HCT116 (cell line): ENCODE measurements around the gene TMPO. TPM values are rescaled to one million over a fixed set of nuclear protein-coding genes. Genes with fewer than 3 reads are reported as not detected.

ENCODE experiments used
- ATAC-seq: fragments of 200-7000 bp; cut with Tn5 transposase; 2 replicates; pipeline ENCODE4 v1.9.1; 2020; ENCODE audit warnings: mild to moderate bottlenecking, moderate library complexity
- BruUV-seq: library from RNA; stranded (reverse); fragments of 400-500 nt; replicated peaks from 2 replicates; lab custom pipeline; 2021; lab: Mats Ljungman, UMichigan
- CTCF ChIA-PET: fragments of 300-600 bp; sonication (Branson Sonifier 250); formaldehyde crosslinking; loops from one replicate; lab custom pipeline; 2021; ENCODE audit warnings: antibody characterized with exemption; lab: Charles Lee
- POLR2A ChIA-PET: fragments of 300-600, 350-600 bp; sonication (Branson Sonifier 250); formaldehyde crosslinking; loops from one replicate; lab custom pipeline; 2021; ENCODE audit warnings: antibody characterized with exemption; lab: Charles Lee
- RAD21 ChIA-PET, 2 experiments: fragments of 300-600 bp; sonication (Branson Sonifier 250); formaldehyde crosslinking; loops; one replicate each; lab custom pipeline; 2023; ENCODE audit warnings: low total read pairs in 2 of 2; ENCODE audit not compliant: uncharacterized antibody in 2 of 2, unreplicated experiment in 2 of 2, low non-redundant PET in 1 of 2; lab: Charles Lee
- DNase-seq: peaks from one replicate; pipeline ENCODE4 v3.0.0-alpha.2; 2010; ENCODE audit warnings: low read depth, low spot score
- H2AFZ ChIP-seq: fragments of 200-600 bp; shearing (Covaris generic), sonication (generic); 2 replicates; pipeline ENCODE4 v1.6.1; 2017; ENCODE audit warnings: low read depth, mixed run types, mixed read lengths, antibody characterized with exemption, low read length; ENCODE audit not compliant: poor library complexity, severe bottlenecking
- H3K27ac ChIP-seq: 2 replicates; pipeline ENCODE4 v1.5.1; 2012; ENCODE audit warnings: low read depth, low read length
- H3K27me3 ChIP-seq: fragments of 200-600 bp; sonication (generic); 2 replicates; pipeline ENCODE4 v1.6.1; 2016; ENCODE audit warnings: mixed run types, low read length, mixed read lengths; ENCODE audit not compliant: insufficient read depth
- H3K36me3 ChIP-seq, 2 experiments: fragments of 200-500 bp in 1 of 2; fragments of 200-600 bp in 1 of 2; sonication (Bioruptor generic) in 1 of 2; sonication (generic) in 1 of 2; 2 replicates each; pipeline versions ENCODE4 v1.5.1 to v1.6.1; 2014 to 2016; ENCODE audit warnings: low read length in 2 of 2, inconsistent platforms in 1 of 2, mixed read lengths in 1 of 2, mixed run types in 1 of 2; ENCODE audit not compliant: insufficient read depth in 2 of 2, control insufficient read depth in 1 of 2
- H3K4me1 ChIP-seq, 2 experiments: fragments of 200-600 bp in 1 of 2; sonication (generic) in 1 of 2; 2 replicates each; pipeline versions ENCODE4 v1.5.1 to v1.6.1; 2012 to 2017; ENCODE audit warnings: low read length in 2 of 2, inconsistent platforms in 1 of 2, mild to moderate bottlenecking in 1 of 2, mixed read lengths in 1 of 2, mixed run types in 1 of 2, moderate library complexity in 1 of 2; ENCODE audit not compliant: insufficient read depth in 2 of 2, control insufficient read depth in 1 of 2
- H3K4me2 ChIP-seq: fragments of 200-600 bp; sonication (generic); 2 replicates; pipeline ENCODE4 v1.6.1; 2017; ENCODE audit warnings: mixed run types, low read length, mixed read lengths
- H3K4me3 ChIP-seq, 2 experiments: fragments of 200-600 bp in 1 of 2; sonication (generic) in 1 of 2; replicated peaks in 1 of 2; 2 replicates each; pipeline ENCODE4 v1.5.1; 2011 to 2016; ENCODE audit warnings: low read length in 2 of 2, control low read depth in 1 of 2, low read depth in 1 of 2, mild to moderate bottlenecking in 1 of 2, mixed read lengths in 1 of 2, mixed run types in 1 of 2
- H3K79me2 ChIP-seq: fragments of 200-600 bp; sonication (generic); 2 replicates; pipeline ENCODE4 v1.6.1; 2017; ENCODE audit warnings: mild to moderate bottlenecking, mixed run types, low read length, moderate library complexity, mixed read lengths; ENCODE audit not compliant: insufficient read depth
- H3K9ac ChIP-seq: fragments of 200-600 bp; sonication (generic); 2 replicates; pipeline ENCODE4 v1.6.1; 2016; ENCODE audit warnings: low read length, mixed read lengths
- H3K9me2 ChIP-seq: fragments of 200-600 bp; sonication (generic), shearing (Covaris generic); 2 replicates; pipeline ENCODE4 v1.6.1; 2017; ENCODE audit warnings: mixed run types, mild to moderate bottlenecking, moderate library complexity; ENCODE audit not compliant: insufficient read depth
- H3K9me3 ChIP-seq, 2 experiments: fragments of 200-500 bp in 1 of 2; fragments of 200-600 bp in 1 of 2; sonication (Bioruptor generic) in 1 of 2; sonication (generic) in 1 of 2; 2 replicates each; pipeline ENCODE4 v1.6.1; 2014 to 2017; ENCODE audit warnings: low read length in 2 of 2, mixed read lengths in 2 of 2, inconsistent platforms in 1 of 2, low read depth in 1 of 2, mild to moderate bottlenecking in 1 of 2, mixed run types in 1 of 2, moderate library complexity in 1 of 2; ENCODE audit not compliant: control insufficient read depth in 1 of 2, insufficient read depth in 1 of 2
- H4K20me1 ChIP-seq: fragments of 200-600 bp; sonication (generic), shearing (Covaris generic); 2 replicates; pipeline ENCODE4 v1.6.1; 2017; ENCODE audit warnings: mixed run types, mild to moderate bottlenecking, moderate library complexity; ENCODE audit not compliant: insufficient read depth
- ATF3 ChIP-seq: IDR thresholded peaks from 2 replicates; pipeline ENCODE4 v1.6.1; 2012
- CBX3 ChIP-seq: IDR thresholded peaks from 2 replicates; pipeline ENCODE4 v1.6.1; 2012; ENCODE audit warnings: low read depth
- CEBPB ChIP-seq: IDR thresholded peaks from 2 replicates; pipeline ENCODE4 v1.6.1; 2012; ENCODE audit warnings: low read depth
- CTCF ChIP-seq, 3 experiments: fragments of 200-600 bp in 1 of 3; sonication (generic) in 1 of 3; IDR thresholded peaks in 2 of 3; conservative IDR thresholded peaks in 1 of 3; 2 replicates each; pipeline ENCODE4 v1.5.1; 2012 to 2017; ENCODE audit warnings: low read depth in 2 of 3, low read length in 2 of 3, antibody characterized with exemption in 1 of 3, borderline replicate concordance in 1 of 3, control low read depth in 1 of 3, mild to moderate bottlenecking in 1 of 3, mixed read lengths in 1 of 3, mixed run types in 1 of 3, moderate library complexity in 1 of 3; ENCODE audit not compliant: insufficient read depth in 1 of 3
- EGR1 ChIP-seq: IDR thresholded peaks from 2 replicates; pipeline ENCODE4 v1.6.1; 2012; ENCODE audit warnings: low read depth
- ELF1 ChIP-seq: IDR thresholded peaks from 2 replicates; pipeline ENCODE4 v1.6.1; 2012; ENCODE audit warnings: low read depth, borderline replicate concordance
- EZH2phosphoT487 ChIP-seq: fragments of 200-600 bp; IDR thresholded peaks from 2 replicates; pipeline ENCODE4 v1.6.1; 2018; ENCODE audit warnings: antibody characterized with exemption, borderline replicate concordance
- FOSL1 ChIP-seq: IDR thresholded peaks from 2 replicates; pipeline ENCODE4 v1.6.1; 2012; ENCODE audit warnings: low read depth
- JUND ChIP-seq: IDR thresholded peaks from 2 replicates; pipeline ENCODE4 v1.6.1; 2012
- MAX ChIP-seq: IDR thresholded peaks from 2 replicates; pipeline ENCODE4 v1.6.1; 2012
- POLR2A ChIP-seq: IDR thresholded peaks from 2 replicates; pipeline ENCODE4 v1.7.0; 2011; ENCODE audit warnings: borderline replicate concordance; ENCODE audit not compliant: insufficient read depth, insufficient read length; ENCODE audit errors: extremely low read depth
- POLR2AphosphoS5 ChIP-seq: IDR thresholded peaks from 2 replicates; pipeline ENCODE4 v1.6.1; 2011; ENCODE audit warnings: mild to moderate bottlenecking, low read depth, low read length, moderate library complexity
- RAD21 ChIP-seq: IDR thresholded peaks from 2 replicates; pipeline ENCODE4 v1.6.1; 2012; ENCODE audit warnings: low read depth, mild to moderate bottlenecking
- REST ChIP-seq: IDR thresholded peaks from 2 replicates; pipeline ENCODE4 v1.6.1; 2012; ENCODE audit warnings: low read depth
- SRF ChIP-seq: IDR thresholded peaks from 2 replicates; pipeline ENCODE4 v1.6.1; 2012; ENCODE audit warnings: low read depth
- TCF7L2 ChIP-seq: IDR thresholded peaks from 2 replicates; pipeline ENCODE4 v1.7.0; 2011; ENCODE audit warnings: borderline replicate concordance, inconsistent platforms; ENCODE audit not compliant: insufficient read depth, insufficient read length; ENCODE audit errors: extremely low read depth
- YY1 ChIP-seq: IDR thresholded peaks from 2 replicates; pipeline ENCODE4 v1.6.1; 2011; ENCODE audit warnings: low read length, low read depth, moderate library complexity, mild to moderate bottlenecking; ENCODE audit not compliant: insufficient replicate concordance; ENCODE audit errors: extremely low read depth
- ZFX ChIP-seq: fragments of 450-650 bp; IDR thresholded peaks from 2 replicates; pipeline ENCODE4 v1.6.1; 2017
- ZNF274 ChIP-seq: fragments of 200-500 bp; sonication (Bioruptor generic); IDR thresholded peaks from 2 replicates; pipeline ENCODE4 v1.6.1; 2014; ENCODE audit warnings: mild to moderate bottlenecking, low read depth, low read length, inconsistent platforms
- intact Hi-C: fragments of 100-400 bp; cut with micrococcal nuclease; formaldehyde crosslinking; loops from 2 replicates; pipeline ENCODE4 v1.10.0; 2022
- total RNA-seq: library from RNA; stranded (reverse); gene quantifications from one replicate; pipeline ENCODE4 v1.2.1, GENCODE V29; 2021; ENCODE audit not compliant: unreplicated experiment

The TMPO gene
- total RNA-seq, 1 experiment from 2014 or later, result 207 TPM

GRCh38 chr12:98470469-98471082, 44.8 kb upstream of the TMPO start:
- TF ChIP-seq RAD21 (no peak), FOSL1 (no peak), CTCF (IDR thresholded peaks at IDR 0.05 in 2 of 3, conservative IDR thresholded peaks at IDR 0.05 in 1 of 3; ENCODE audit: borderline replicate concordance in 1 of 3, insufficient read depth in 1 of 3, low read depth in 2 of 3, low read length in 2 of 3) (no peak), MAX (no peak), REST (no peak), CEBPB (no peak), ELF1 (no peak), EZH2phosphoT487 (no peak), POLR2A (no peak), TCF7L2 (no peak), EGR1 (no peak), ATF3 (no peak), ZNF274 (no peak), YY1 (no peak), CBX3 (no peak), POLR2AphosphoS5 (no peak), ZFX (no peak), SRF (no peak), JUND (no peak)
- Histone ChIP-seq H3K4me2 (no peak overlapping the region), H4K20me1 (no peaks in the 10 kb centered on the region), H3K4me1 (peaks cover 8 to 10% of the 10 kb centered on the region in 2 experiments), H3K4me3 (no peak overlapping the region), H3K36me3 (no peaks in the 10 kb centered on the region), H3K9me2 (no peaks in the 10 kb centered on the region), H3K9me3 (no peaks in the 10 kb centered on the region), H3K27me3 (no peaks in the 10 kb centered on the region), H3K27ac (no peak overlapping the region), H3K79me2 (no peaks in the 10 kb centered on the region), H3K9ac (no peak overlapping the region), H2AFZ (no peak overlapping the region)
- intact Hi-C loops, result no loop called here
- ATAC-seq (no peak), DNase-seq (no peak)
- RAD21 ChIA-PET, result no interaction called here
- POLR2A ChIA-PET, result no interaction called here
- BruUV-seq, result no TSS peak
- CTCF ChIA-PET, result no interaction called here
